GM12878 (cell line): ENCODE measurements around the gene SRSF5.

Experiments
- ATF2 ChIP-seq: IDR thresholded peaks from 2 replicates; pipeline ENCODE4 v1.6.1; 2012; ENCODE audit warnings: low read length, inconsistent platforms
- CHD4 ChIP-seq: fragments of 200-600 bp; sonication (generic); IDR thresholded peaks from 2 replicates; pipeline ENCODE4 v1.6.1; 2016; ENCODE audit warnings: mild to moderate bottlenecking
- CTCF ChIP-seq, 3 experiments: IDR thresholded peaks in 2 of 3; conservative IDR thresholded peaks in 1 of 3; 2 replicates each; pipeline ENCODE4 v1.5.1; 2011; ENCODE audit warnings: low read depth in 3 of 3, low read length in 3 of 3, mild to moderate bottlenecking in 3 of 3, control low read depth in 2 of 3, moderate library complexity in 2 of 3, inconsistent platforms in 1 of 3, mixed read lengths in 1 of 3; ENCODE audit not compliant: control insufficient read depth in 2 of 3, insufficient read depth in 1 of 3; ENCODE audit errors: extremely low read depth in 1 of 3
- EGR1 ChIP-seq, 2 experiments: IDR thresholded peaks; 1 replicate in 1 of 2; 2 replicates in 1 of 2; pipeline ENCODE4 v1.6.1; 2011 to 2012; ENCODE audit warnings: low read depth in 2 of 2, low read length in 2 of 2, borderline replicate concordance in 1 of 2, mild to moderate bottlenecking in 1 of 2, moderate library complexity in 1 of 2
- EP300 ChIP-seq, 2 experiments: fragments of 150-350 bp in 1 of 2; IDR thresholded peaks; 2 replicates each; pipeline ENCODE4 v1.6.1; 2011 to 2012; ENCODE audit warnings: low read depth in 2 of 2, low read length in 2 of 2, borderline replicate concordance in 1 of 2, improper control_type of control experiment in 1 of 2, inconsistent platforms in 1 of 2; ENCODE audit not compliant: control insufficient read depth in 1 of 2
- FOXK2 ChIP-seq: fragments of 450-650 bp; IDR thresholded peaks from 2 replicates; pipeline ENCODE4 v1.6.1; 2017; ENCODE audit warnings: mild to moderate bottlenecking, moderate library complexity
- HDAC2 ChIP-seq: fragments of 200-600 bp; sonication (generic); IDR thresholded peaks from 2 replicates; pipeline ENCODE4 v1.6.1; 2017
- MXI1 ChIP-seq: fragments of 150-350 bp; IDR thresholded peaks from 2 replicates; pipeline ENCODE4 v1.6.1; 2011; ENCODE audit warnings: low read depth, mild to moderate bottlenecking, inconsistent platforms, low read length, improper control_type of control experiment
- NRF1 ChIP-seq: conservative IDR thresholded peaks from 2 replicates; pipeline ENCODE4 v1.6.1; 2011; ENCODE audit warnings: mild to moderate bottlenecking, low read depth, low read length, improper control_type of control experiment
- POLR2A ChIP-seq: IDR thresholded peaks from 2 replicates; pipeline ENCODE4 v1.6.1; 2011; ENCODE audit warnings: low read depth, mild to moderate bottlenecking, low read length
- POLR2AphosphoS2 ChIP-seq: IDR thresholded peaks from 2 replicates; pipeline ENCODE4 v1.6.1; 2011; ENCODE audit warnings: low read depth, mild to moderate bottlenecking, low read length, improper control_type of control experiment, moderate library complexity
- RCOR1 ChIP-seq: conservative IDR thresholded peaks from 2 replicates; pipeline ENCODE4 v1.6.1; 2012; ENCODE audit warnings: low read depth, low read length, improper control_type of control experiment
- STAT3 ChIP-seq: IDR thresholded peaks from 2 replicates; pipeline ENCODE4 v1.6.1; 2011; ENCODE audit warnings: low read depth, low read length, improper control_type of control experiment
- TCF7 ChIP-seq: IDR thresholded peaks from 2 replicates; pipeline ENCODE4 v1.6.1; 2014; ENCODE audit warnings: antibody characterized with exemption, borderline replicate concordance

DNA sequence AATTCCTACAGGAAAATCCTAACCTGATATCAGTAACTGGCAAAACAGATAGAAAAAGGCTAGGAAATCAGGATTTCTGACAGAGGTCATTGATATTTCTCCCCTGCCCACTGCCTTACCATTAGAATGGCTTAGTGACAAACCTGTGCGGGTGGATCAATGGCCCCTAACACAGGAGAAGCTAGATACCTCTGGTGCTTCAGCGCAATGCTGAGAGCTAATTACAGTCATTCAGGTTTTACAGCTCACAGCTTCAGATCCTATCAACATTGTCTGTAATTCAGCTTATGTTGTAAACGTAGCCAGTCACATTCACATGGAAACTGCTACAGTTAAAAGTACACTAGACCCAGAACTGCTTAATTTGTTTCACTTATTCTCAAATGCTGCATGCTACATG is 47.5 kb downstream of the SRSF5 start:
- no peak for TF ChIP-seq ATF2
- TF ChIP-seq CTCF (IDR thresholded peaks at IDR 0.05 in 2 of 3, conservative IDR thresholded peaks at IDR 0.05 in 1 of 3; ENCODE audit: control insufficient read depth in 2 of 3, extremely low read depth in 1 of 3, insufficient read depth in 1 of 3, low read depth in 3 of 3, low read length in 3 of 3), result no peak
- no peak for TF ChIP-seq POLR2A
- TF ChIP-seq MXI1, result no peak
- no peak for TF ChIP-seq TCF7
- TF ChIP-seq EP300 (IDR thresholded peaks at IDR 0.05; ENCODE audit: borderline replicate concordance in 1 of 2, control insufficient read depth in 1 of 2, low read depth in 2 of 2, low read length in 2 of 2), result no peak
- no peak for TF ChIP-seq POLR2AphosphoS2
- no peak for TF ChIP-seq CHD4
- TF ChIP-seq STAT3, result no peak
- no peak for TF ChIP-seq RCOR1
- no peak for TF ChIP-seq HDAC2
- no peak for TF ChIP-seq NRF1
- TF ChIP-seq EGR1 (IDR thresholded peaks at IDR 0.05; ENCODE audit: borderline replicate concordance in 1 of 2, low read depth in 2 of 2, low read length in 2 of 2), result no peak
- no peak for TF ChIP-seq FOXK2
